T-helper 17 cell (primary cell): ENCODE data around the gene ZSCAN31. TPM values are rescaled to one million over a fixed set of nuclear protein-coding genes. Genes with fewer than 3 reads are reported as not detected.

Source experiments
- ATAC-seq: fragments of 150-1000 bp; cut with Tn5 transposase; 2 replicates; pipeline ENCODE4 v1.10.0; 2021; ENCODE audit warnings: mild to moderate bottlenecking, moderate library complexity
- DNase-seq, 3 donors: peaks; one replicate each; pipeline versions ENCODE4 v3.0.0 to v3.0.0-alpha.2; 2020 to 2021
- H3K9me3 ChIP-seq: one replicate; pipeline ENCODE4 v1.7.0; 2013; ENCODE audit warnings: low read length, mild to moderate bottlenecking; ENCODE audit not compliant: control insufficient read depth, poor library complexity, severe bottlenecking
- H3K27ac Mint-ChIP-seq: one replicate; pipeline ENCODE4 v1.8.0; 2022; ENCODE audit warnings: mild to moderate bottlenecking, moderate library complexity, mixed read lengths
- H3K27me3 Mint-ChIP-seq: one replicate; pipeline ENCODE4 v1.8.0; 2022; ENCODE audit warnings: mixed read lengths
- H3K36me3 Mint-ChIP-seq: one replicate; pipeline ENCODE4 v1.8.0; 2022; ENCODE audit warnings: low read depth, mixed read lengths
- H3K4me1 Mint-ChIP-seq: one replicate; pipeline ENCODE4 v1.8.0; 2022; ENCODE audit warnings: mild to moderate bottlenecking, mixed read lengths
- H3K4me3 Mint-ChIP-seq: one replicate; pipeline ENCODE4 v1.8.0; 2022; ENCODE audit warnings: mild to moderate bottlenecking, moderate library complexity, mixed read lengths
- total RNA-seq, 4 donors: library from RNA in 2 of 4; stranded (reverse) in 2 of 4; gene quantifications; one replicate each; pipeline ENCODE4 v1.2.3 and lab custom pipeline; 2022 to 2026

ZSCAN31 gene
- total RNA-seq, 2 donors from 2014 or later: 0.77 to 0.86 TPM

GRCh38 chr6:28280595-28281287 lies 55.2 kb downstream of the ZSCAN31 start:
- no peak for ATAC-seq
- Mint-ChIP-seq H3K36me3 (peaks cover 7% of the 10 kb centered on the region), H3K4me3 (peak overlapping the region; percentile 82), H3K27me3 (peaks cover 19% of the 10 kb centered on the region), H3K27ac (no peak overlapping the region), H3K4me1 (no peaks in the 10 kb centered on the region)
- DNase-seq: no peak
- no peaks in the 10 kb centered on the region for H3K9me3 ChIP-seq

GRCh38 chr6:28277746-28278145 lies 58.2 kb downstream of the ZSCAN31 start:
- peaks cover 8% of the 10 kb centered on the region for H3K4me1 Mint-ChIP-seq
- H3K27me3 Mint-ChIP-seq: peaks cover 7% of the 10 kb centered on the region
- H3K4me3 Mint-ChIP-seq: no peak overlapping the region
- no peak for ATAC-seq
- DNase-seq: no peak
- H3K27ac Mint-ChIP-seq: no peak overlapping the region
- no peaks in the 10 kb centered on the region for H3K9me3 ChIP-seq
- peaks cover 13% of the 10 kb centered on the region for H3K36me3 Mint-ChIP-seq

- no peaks in the 10 kb centered on the region for H3K9me3 ChIP-seq
- no peak for ATAC-seq
- DNase-seq: no peak
- Mint-ChIP-seq H3K27me3 (no peaks in the 10 kb centered on the region), H3K36me3 (peaks cover 13% of the 10 kb centered on the region), H3K4me1 (peaks cover 17% of the 10 kb centered on the region), H3K4me3 (no peak overlapping the region), H3K27ac (peak overlapping the region; percentile 41)
Observed at GRCh38 chr6:28274888-28275287, 61.1 kb downstream of the ZSCAN31 start.

Other genes with a start within 250 kb of the ZSCAN31 start
- gene ZSCAN16, start 211.5 kb downstream of the ZSCAN31 start, total RNA-seq: 1 to 10 TPM; 7.8 to 8.3 TPM
- gene ZKSCAN8, start 194.3 kb downstream of the ZSCAN31 start, total RNA-seq: 10 to 100 TPM; 20.2 to 24.6 TPM
- gene ZSCAN9, start 110.9 kb downstream of the ZSCAN31 start, total RNA-seq: 1 to 10 TPM; 1.6 to 1.9 TPM
- 1 to 10 TPM; 1.1 to 2.1 TPM for gene ZKSCAN4, start 83.9 kb downstream of the ZSCAN31 start, total RNA-seq
- not detected for gene NKAPL, start 76.9 kb downstream of the ZSCAN31 start, total RNA-seq
- gene ZSCAN26, start 69.0 kb downstream of the ZSCAN31 start, total RNA-seq: 10 to 100 TPM in 1 of 2 donors, 1 to 10 TPM in 1; 7.3 to 14.9 TPM
- gene PGBD1, start 54.6 kb downstream of the ZSCAN31 start, total RNA-seq: 1 to 10 TPM; 1.1 to 1.3 TPM
- 1 to 10 TPM; 2.0 to 3.9 TPM for gene ZKSCAN3, start 13.8 kb upstream of the ZSCAN31 start, total RNA-seq
- gene ZSCAN12, start 63.6 kb upstream of the ZSCAN31 start, total RNA-seq: 1 to 10 TPM; 2.9 TPM
- gene ZSCAN23, start 107.3 kb upstream of the ZSCAN31 start, total RNA-seq: under 1 TPM; 0.12 to 0.52 TPM
- not detected for gene GPX6, start 179.6 kb upstream of the ZSCAN31 start, total RNA-seq
- gene GPX5, start 189.7 kb upstream of the ZSCAN31 start, total RNA-seq: not detected